HepG2 (cell line): ENCODE results near the gene BOD1. TPM values are rescaled to one million over a fixed set of nuclear protein-coding genes. Genes with fewer than 3 reads are reported as not detected.

Source experiments
- ATAC-seq: fragments of 200-7000 bp; cut with Tn5 transposase; 3 replicates; pipeline ENCODE4 v1.9.1; 2020; ENCODE audit warnings: mild to moderate bottlenecking, moderate library complexity
- BruUV-seq: library from RNA; stranded (reverse); fragments of 400-500 nt; replicated peaks from 2 replicates; lab custom pipeline; 2021; lab: Mats Ljungman, UMichigan
- CTCF ChIA-PET: fragments of 300-600 bp; formaldehyde crosslinking; extraction: SDS; loops from one replicate; lab custom pipeline; 2021; ENCODE audit warnings: low total read pairs, inconsistent platforms, low intra/inter-chr PET ratio; lab: Yijun Ruan, JAX
- POLR2A ChIA-PET: fragments of 350-600 bp; sonication (Branson Sonifier 250); formaldehyde crosslinking; loops from one replicate; lab custom pipeline; 2020; ENCODE audit warnings: antibody characterized with exemption, inconsistent platforms; lab: Yijun Ruan, JAX
- DNase-seq: peaks from one replicate; pipeline ENCODE4 v3.0.0-alpha.2; 2015; ENCODE audit warnings: low spot score
- FAIRE-seq: peaks from 3 replicates; lab custom pipeline; 2011; peaks lifted over from hg19 to GRCh38; lab: Jason Lieb, UNC
- H2AFZ ChIP-seq: one replicate; pipeline ENCODE4 v1.6.1; 2011; ENCODE audit warnings: low read length, inconsistent platforms
- H3K27ac ChIP-seq: fragments of 300-600 bp; 3 replicates; pipeline ENCODE4 v1.8.0; 2011; ENCODE audit warnings: mixed run types, mild to moderate bottlenecking, mixed read lengths, low read length, inconsistent platforms; ENCODE audit not compliant: insufficient read depth; ENCODE audit errors: extremely low read length
- H3K27me3 ChIP-seq, 2 experiments: fragments of 200-600 bp in 1 of 2; 2 replicates in 1 of 2; 3 replicates in 1 of 2; pipeline versions ENCODE4 v1.6.0 to v1.8.0; 2011; ENCODE audit warnings: low read length in 2 of 2, mild to moderate bottlenecking in 2 of 2, moderate library complexity in 2 of 2, inconsistent platforms in 1 of 2; ENCODE audit not compliant: insufficient read depth in 2 of 2, control insufficient read depth in 1 of 2
- H3K36me3 ChIP-seq, 2 experiments: fragments of 200-600 bp in 1 of 2; replicated peaks in 1 of 2; 2 replicates in 1 of 2; 3 replicates in 1 of 2; pipeline versions ENCODE4 v1.5.1 to v1.8.0; 2011; ENCODE audit warnings: low read length in 2 of 2, inconsistent platforms in 1 of 2; ENCODE audit not compliant: insufficient read depth in 2 of 2, control insufficient read depth in 1 of 2
- H3K4me1 ChIP-seq: 2 replicates; pipeline ENCODE4 v1.5.1; 2012; ENCODE audit warnings: low read length, inconsistent platforms; ENCODE audit not compliant: insufficient read depth
- H3K4me2 ChIP-seq: 2 replicates; pipeline ENCODE4 v1.6.0; 2011; ENCODE audit warnings: low read depth, low read length, inconsistent platforms
- H3K4me3 ChIP-seq, 3 experiments: fragments of 200-600 bp in 1 of 3; sonication (generic), shearing (Covaris generic) in 1 of 3; replicated peaks in 1 of 3; 2 replicates each; pipeline ENCODE4 v1.5.1; 2011 to 2016; ENCODE audit warnings: low read length in 3 of 3, inconsistent platforms in 2 of 3, low read depth in 2 of 3, mild to moderate bottlenecking in 2 of 3, control low read depth in 1 of 3, mixed read lengths in 1 of 3; ENCODE audit not compliant: insufficient read depth in 1 of 3
- H3K79me2 ChIP-seq: one replicate; pipeline ENCODE4 v1.6.1; 2011; ENCODE audit warnings: low read length, inconsistent platforms; ENCODE audit not compliant: insufficient read depth
- H3K9ac ChIP-seq: 2 replicates; pipeline ENCODE4 v1.6.0; 2011; ENCODE audit warnings: mild to moderate bottlenecking, low read depth, low read length, inconsistent platforms; ENCODE audit not compliant: insufficient read depth
- H3K9me3 ChIP-seq: 2 replicates; pipeline ENCODE4 v1.5.1; 2012; ENCODE audit warnings: mild to moderate bottlenecking, low read length
- H4K20me1 ChIP-seq: 2 replicates; pipeline ENCODE4 v1.6.0; 2011; ENCODE audit warnings: inconsistent platforms, mild to moderate bottlenecking, low read length, moderate library complexity; ENCODE audit not compliant: insufficient read depth
- CHCHD3 ChIP-seq: sonication (generic); formaldehyde crosslinking; IDR thresholded peaks from 2 replicates; pipeline ENCODE4 v1.8.0; 2022; ENCODE audit warnings: mild to moderate bottlenecking, missing genetic modification reagents, moderate library complexity
- ELK4 ChIP-seq: sonication (generic); formaldehyde crosslinking; IDR thresholded peaks from 2 replicates; pipeline ENCODE4 v1.9.0; 2021; ENCODE audit warnings: missing genetic modification reagents, borderline replicate concordance
- HMG20A ChIP-seq: IDR thresholded peaks from 2 replicates; pipeline ENCODE4 v1.6.1; 2016; ENCODE audit warnings: borderline replicate concordance
- JARID2 ChIP-seq: sonication (generic); formaldehyde crosslinking; IDR thresholded peaks from 2 replicates; pipeline ENCODE4 v1.8.1; 2023; ENCODE audit warnings: missing genetic modification reagents, inconsistent platforms; ENCODE audit not compliant: insufficient replicate concordance
- KAT7 ChIP-seq: IDR thresholded peaks from 2 replicates; pipeline ENCODE4 v1.6.1; 2018; ENCODE audit warnings: borderline replicate concordance, missing compliant biosample characterization
- KDM6A ChIP-seq: IDR thresholded peaks from 2 replicates; pipeline ENCODE4 v1.6.1; 2016; ENCODE audit warnings: low read depth
- MAFF ChIP-seq: IDR thresholded peaks from 2 replicates; pipeline ENCODE4 v1.6.1; 2011; ENCODE audit warnings: low read depth, low read length, improper control_type of control experiment
- MAFG ChIP-seq: sonication (generic); formaldehyde crosslinking; IDR thresholded peaks from 2 replicates; pipeline ENCODE4 v1.5.1; 2020; ENCODE audit warnings: mild to moderate bottlenecking, missing genetic modification reagents
- MTF1 ChIP-seq: sonication (generic); formaldehyde crosslinking; IDR thresholded peaks from 2 replicates; pipeline ENCODE4 v1.5.0; 2020; ENCODE audit warnings: missing genetic modification reagents
- PAWR ChIP-seq: sonication (generic); formaldehyde crosslinking; IDR thresholded peaks from 2 replicates; pipeline ENCODE4 v1.4.0; 2020; ENCODE audit warnings: missing genetic modification reagents, mild to moderate bottlenecking, borderline replicate concordance
- SOX5 ChIP-seq: IDR thresholded peaks from 2 replicates; pipeline ENCODE4 v1.6.1; 2016; ENCODE audit warnings: borderline replicate concordance
- ZFP41 ChIP-seq: sonication (generic); formaldehyde crosslinking; IDR thresholded peaks from 2 replicates; pipeline ENCODE4 v1.4.0; 2020; ENCODE audit warnings: mild to moderate bottlenecking, missing genetic modification reagents, borderline replicate concordance
- ZNF333 ChIP-seq: sonication (generic); formaldehyde crosslinking; IDR thresholded peaks from 2 replicates; pipeline ENCODE4 v1.4.0; 2020; ENCODE audit warnings: mild to moderate bottlenecking, missing genetic modification reagents, borderline replicate concordance
- ZNF441 ChIP-seq: sonication (generic); formaldehyde crosslinking; IDR thresholded peaks from 2 replicates; pipeline ENCODE4 v1.7.0; 2021; ENCODE audit warnings: missing genetic modification reagents, borderline replicate concordance
- ZNF629 ChIP-seq: sonication (generic); formaldehyde crosslinking; conservative IDR thresholded peaks from 2 replicates; pipeline ENCODE4 v1.5.0; 2020; ENCODE audit warnings: missing genetic modification reagents
- WGBS: methylation state at CpG from one replicate; pipeline ENCODE4 v1.1.6; 2017; ENCODE audit warnings: low lambda C conversion rate; 5-methylcytosine and 5-hydroxymethylcytosine counted together
- in situ Hi-C: cut with HindIII; loops from 2 replicates; pipeline ENCODE4 v1.10.0; 2017; ENCODE audit warnings: low pct_unique_long_range_greater_than_20kb; ENCODE audit not compliant: extremely low pct_ligation_motif_present
- intact Hi-C: fragments of 100-400 bp; cut with micrococcal nuclease; formaldehyde crosslinking; loops from one replicate; pipeline ENCODE4 v1.10.0; 2022; ENCODE audit not compliant: unreplicated experiment
- polyA plus RNA-seq, 8 experiments: library from polyadenylated mRNA; depleted of rRNA in 3 of 8; stranded (reverse) in 7 of 8; unstranded in 1 of 8; fragments of >200 nt; fragmentation: Illumina TruSeq in 4 of 8; extraction: Trizol in 4 of 8; gene quantifications; 2 replicates each; pipeline versions ENCODE4 v1.2.1 to v1.2.3, GENCODE V29; 2011 to 2016; ENCODE audit warnings: low read depth in 4 of 8, missing spikeins in 1 of 8, mixed read lengths in 1 of 8; ENCODE audit not compliant: insufficient read depth in 1 of 8
- total RNA-seq, 5 experiments: library from RNA; depleted of rRNA; stranded (reverse); fragments of >200 nt; fragmentation: Illumina TruSeq; extraction: Trizol; gene quantifications; 2 replicates each; pipeline ENCODE4 v1.2.3, GENCODE V29; 2016; ENCODE audit warnings: low read depth in 1 of 5

Gene BOD1
- total and polyA plus RNA-seq, 2 of the 13 experiments (the other 11 are each of a cell fraction or from before 2014, with no cell fraction given) = 81.5 to 103 TPM

DNA sequence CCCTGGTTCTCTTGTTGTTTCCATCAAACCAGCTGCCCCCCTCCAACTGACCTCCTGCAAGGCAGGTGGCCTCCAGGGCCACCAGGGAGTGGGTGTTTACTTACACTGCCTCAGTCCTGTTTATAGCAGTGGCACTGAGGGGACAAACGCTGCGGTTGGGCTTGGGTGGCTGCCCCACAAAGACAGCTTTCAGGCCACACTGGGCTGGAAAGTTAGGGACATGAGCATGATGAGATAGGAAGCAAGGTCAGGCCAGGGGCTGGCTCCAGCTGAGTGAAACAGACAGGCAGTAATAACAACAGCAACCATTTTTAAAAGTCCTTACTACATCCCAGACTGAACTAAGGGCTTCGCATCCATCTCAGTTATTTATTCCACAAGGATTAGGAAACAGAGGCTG lies 20.6 kb downstream of the BOD1 start:
- Histone ChIP-seq H3K4me1 (no peaks in the 10 kb centered on the region), H3K27me3 (no peaks in the 10 kb centered on the region), H3K79me2 (no peaks in the 10 kb centered on the region), H3K9me3 (peaks cover 32% of the 10 kb centered on the region), H4K20me1 (no peaks in the 10 kb centered on the region), H3K4me3 (no peak overlapping the region), H3K4me2 (no peak overlapping the region), H3K36me3 (no peaks in the 10 kb centered on the region), H3K27ac (no peak overlapping the region), H2AFZ (no peak overlapping the region), H3K9ac (no peak overlapping the region)
- POLR2A ChIA-PET = no interaction called here
- ATAC-seq = no peak
- intact Hi-C loops (no loop called here), in situ Hi-C loops (no loop called here)
- 100% methylated on average over 1 of the region's 3 CpGs for WGBS
- BruUV-seq = no TSS peak
- FAIRE-seq = no peak
- no peak for DNase-seq
- CTCF ChIA-PET = no interaction called here
- TF ChIP-seq HMG20A (CRISPR knock-in tag) (no peak), ZNF441 (CRISPR knock-in tag) (no peak), ZNF629 (CRISPR knock-in tag) (no peak), SOX5 (no peak), ZNF333 (no peak), MAFG (CRISPR knock-in tag) (no peak), KDM6A (no peak), JARID2 (CRISPR knock-in tag) (no peak), ZFP41 (CRISPR knock-in tag) (no peak), KAT7 (CRISPR knock-in tag) (no peak), MAFF (no peak), CHCHD3 (CRISPR knock-in tag) (no peak), PAWR (CRISPR knock-in tag) (no peak), MTF1 (CRISPR knock-in tag) (no peak), ELK4 (CRISPR knock-in tag) (no peak)
